Calu3 (cell line): ENCODE data around the gene PPP2R2C. TPM values are rescaled to one million over a fixed set of nuclear protein-coding genes. Genes with fewer than 3 reads are reported as not detected.

Source experiments
- BruUV-seq: library from RNA; stranded (reverse); fragments of 400-500 nt; replicated peaks from 2 replicates; lab custom pipeline; 2021; lab: Mats Ljungman, UMichigan
- CTCF ChIA-PET: fragments of 300-600 bp; sonication (Branson Sonifier 250); formaldehyde crosslinking; loops from one replicate; lab custom pipeline; 2022; ENCODE audit warnings: antibody characterized with exemption; lab: Charles Lee
- DNase-seq: peaks from one replicate; pipeline ENCODE4 v3.0.0; 2022
- H3K27ac Mint-ChIP-seq: one replicate; pipeline ENCODE4 v1.8.0; 2022; ENCODE audit warnings: mixed read lengths; ENCODE audit not compliant: unreplicated experiment
- H3K27me3 Mint-ChIP-seq: one replicate; pipeline ENCODE4 v1.8.0; 2022; ENCODE audit warnings: mixed read lengths; ENCODE audit not compliant: unreplicated experiment
- H3K36me3 Mint-ChIP-seq: one replicate; pipeline ENCODE4 v1.8.0; 2022; ENCODE audit warnings: mild to moderate bottlenecking, moderate library complexity, mixed read lengths; ENCODE audit not compliant: insufficient read depth, unreplicated experiment
- H3K4me1 Mint-ChIP-seq: one replicate; pipeline ENCODE4 v1.8.0; 2022; ENCODE audit warnings: mild to moderate bottlenecking, low read depth, mixed read lengths; ENCODE audit not compliant: unreplicated experiment
- H3K4me3 Mint-ChIP-seq: one replicate; pipeline ENCODE4 v1.8.0; 2022; ENCODE audit warnings: mild to moderate bottlenecking, low read depth, moderate library complexity, mixed read lengths; ENCODE audit not compliant: unreplicated experiment
- H3K9me3 Mint-ChIP-seq: one replicate; pipeline ENCODE4 v1.8.0; 2022; ENCODE audit warnings: low read depth, mixed read lengths; ENCODE audit not compliant: unreplicated experiment
- intact Hi-C: fragments of 100-400 bp; cut with micrococcal nuclease; formaldehyde crosslinking; loops from one replicate; pipeline ENCODE4 v1.10.0; 2022; ENCODE audit not compliant: unreplicated experiment
- total RNA-seq: library from RNA; stranded (reverse); gene quantifications from 2 replicates; pipeline ENCODE4 v1.2.3, GENCODE V29; 2022
- TF ChIP-seq, protein P1 (sequence below): fragments of 200-600 bp; IDR thresholded peaks from one replicate; pipeline ENCODE4 v1.8.0; 2022; ENCODE audit warnings: antibody characterized with exemption; ENCODE audit not compliant: unreplicated experiment

The PPP2R2C gene
- total RNA-seq, 1 experiment from 2014 or later: 9.4 TPM

GRCh38 chr4:6452116-6452896 is 20.1 kb downstream of the PPP2R2C start:
- intact Hi-C loops: no loop called here
- H3K4me1 Mint-ChIP-seq: no peaks in the 10 kb centered on the region
- no peaks in the 10 kb centered on the region for H3K9me3 Mint-ChIP-seq
- BruUV-seq: no TSS peak
- H3K27ac Mint-ChIP-seq: no peak overlapping the region
- no peaks in the 10 kb centered on the region for H3K36me3 Mint-ChIP-seq
- TF ChIP-seq, protein P1, sequence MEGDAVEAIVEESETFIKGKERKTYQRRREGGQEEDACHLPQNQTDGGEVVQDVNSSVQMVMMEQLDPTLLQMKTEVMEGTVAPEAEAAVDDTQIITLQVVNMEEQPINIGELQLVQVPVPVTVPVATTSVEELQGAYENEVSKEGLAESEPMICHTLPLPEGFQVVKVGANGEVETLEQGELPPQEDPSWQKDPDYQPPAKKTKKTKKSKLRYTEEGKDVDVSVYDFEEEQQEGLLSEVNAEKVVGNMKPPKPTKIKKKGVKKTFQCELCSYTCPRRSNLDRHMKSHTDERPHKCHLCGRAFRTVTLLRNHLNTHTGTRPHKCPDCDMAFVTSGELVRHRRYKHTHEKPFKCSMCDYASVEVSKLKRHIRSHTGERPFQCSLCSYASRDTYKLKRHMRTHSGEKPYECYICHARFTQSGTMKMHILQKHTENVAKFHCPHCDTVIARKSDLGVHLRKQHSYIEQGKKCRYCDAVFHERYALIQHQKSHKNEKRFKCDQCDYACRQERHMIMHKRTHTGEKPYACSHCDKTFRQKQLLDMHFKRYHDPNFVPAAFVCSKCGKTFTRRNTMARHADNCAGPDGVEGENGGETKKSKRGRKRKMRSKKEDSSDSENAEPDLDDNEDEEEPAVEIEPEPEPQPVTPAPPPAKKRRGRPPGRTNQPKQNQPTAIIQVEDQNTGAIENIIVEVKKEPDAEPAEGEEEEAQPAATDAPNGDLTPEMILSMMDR: no peak
- DNase-seq: no peak
- no peak overlapping the region for H3K4me3 Mint-ChIP-seq
- H3K27me3 Mint-ChIP-seq: no peaks in the 10 kb centered on the region
- CTCF ChIA-PET: no interaction called here

DNA sequence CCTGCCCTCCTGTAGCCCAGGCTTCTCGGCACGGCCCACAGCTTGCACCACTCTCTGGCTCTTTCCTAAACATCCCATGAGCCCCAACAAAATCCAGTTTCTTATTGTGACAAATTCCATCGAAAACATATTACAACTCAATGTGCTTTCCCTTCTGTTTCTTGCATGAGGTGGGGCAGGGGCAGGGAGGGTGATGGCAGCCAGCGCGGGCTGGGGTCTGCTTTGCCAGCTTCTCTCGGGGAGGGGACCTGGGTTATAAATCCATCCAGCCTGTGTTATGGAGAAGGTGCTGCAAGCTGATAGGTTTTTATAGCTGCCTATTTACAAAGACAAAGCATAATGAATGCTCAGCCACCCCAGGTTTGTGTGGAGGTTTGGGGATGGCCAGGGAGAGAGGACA is 21.1 kb downstream of the PPP2R2C start:
- no peaks in the 10 kb centered on the region for H3K36me3 Mint-ChIP-seq
- TF ChIP-seq, protein P1: no peak
- no peaks in the 10 kb centered on the region for H3K9me3 Mint-ChIP-seq
- intact Hi-C loops: no loop called here
- H3K27ac Mint-ChIP-seq: no peak overlapping the region
- DNase-seq: no peak
- peaks cover 7% of the 10 kb centered on the region for H3K4me1 Mint-ChIP-seq
- no peaks in the 10 kb centered on the region for H3K27me3 Mint-ChIP-seq
- CTCF ChIA-PET: no interaction called here
- H3K4me3 Mint-ChIP-seq: no peak overlapping the region
- BruUV-seq: no TSS peak

DNA sequence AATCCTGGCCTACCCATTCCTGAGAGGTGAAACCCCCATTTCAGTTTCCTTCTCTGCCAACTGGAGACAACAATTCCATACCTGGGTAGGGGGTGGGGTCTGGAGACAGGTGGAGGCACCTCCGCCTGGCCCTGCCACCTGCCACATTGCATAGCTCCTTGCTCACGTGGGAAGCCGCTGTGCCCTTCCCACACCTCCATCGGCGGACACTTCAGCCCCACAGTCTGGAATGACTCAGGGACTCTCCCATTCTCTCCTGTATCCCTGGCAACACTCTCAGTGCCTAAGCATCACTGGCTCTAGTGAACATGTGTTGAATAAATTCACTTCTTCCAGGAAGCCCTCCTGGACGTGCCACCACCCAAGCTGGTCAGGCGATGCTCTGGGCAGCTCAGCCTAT is 21.7 kb downstream of the PPP2R2C start:
- DNase-seq: no peak
- Mint-ChIP-seq H3K4me3 (no peak overlapping the region), H3K36me3 (no peaks in the 10 kb centered on the region), H3K4me1 (peaks cover 8% of the 10 kb centered on the region), H3K9me3 (no peaks in the 10 kb centered on the region), H3K27me3 (no peaks in the 10 kb centered on the region), H3K27ac (no peak overlapping the region)
- BruUV-seq: no TSS peak
- TF ChIP-seq, protein P1: no peak
- CTCF ChIA-PET: no interaction called here
- intact Hi-C loops: no loop called here

GRCh38 chr4:6449746-6450369 is 22.6 kb downstream of the PPP2R2C start:
- CTCF ChIA-PET: no interaction called here

More at GRCh38 chr4:6449746-6450369, 22.6 kb downstream of the PPP2R2C start:
- DNase-seq: no peak
- Mint-ChIP-seq H3K27me3 (no peaks in the 10 kb centered on the region), H3K27ac (no peak overlapping the region), H3K4me3 (no peak overlapping the region), H3K36me3 (no peaks in the 10 kb centered on the region), H3K4me1 (peaks cover 8% of the 10 kb centered on the region), H3K9me3 (no peaks in the 10 kb centered on the region)
- TF ChIP-seq, protein P1: no peak
- intact Hi-C loops: no loop called here
- BruUV-seq: no TSS peak
